ENCODE results near the gene KCNIP3.
"Not testable (repeated sequence)": the region's sequence is repeated elsewhere in the genome, so short reads cannot be mapped to it uniquely, and the experiment has no call there.

Gene KCNIP3

DNA sequence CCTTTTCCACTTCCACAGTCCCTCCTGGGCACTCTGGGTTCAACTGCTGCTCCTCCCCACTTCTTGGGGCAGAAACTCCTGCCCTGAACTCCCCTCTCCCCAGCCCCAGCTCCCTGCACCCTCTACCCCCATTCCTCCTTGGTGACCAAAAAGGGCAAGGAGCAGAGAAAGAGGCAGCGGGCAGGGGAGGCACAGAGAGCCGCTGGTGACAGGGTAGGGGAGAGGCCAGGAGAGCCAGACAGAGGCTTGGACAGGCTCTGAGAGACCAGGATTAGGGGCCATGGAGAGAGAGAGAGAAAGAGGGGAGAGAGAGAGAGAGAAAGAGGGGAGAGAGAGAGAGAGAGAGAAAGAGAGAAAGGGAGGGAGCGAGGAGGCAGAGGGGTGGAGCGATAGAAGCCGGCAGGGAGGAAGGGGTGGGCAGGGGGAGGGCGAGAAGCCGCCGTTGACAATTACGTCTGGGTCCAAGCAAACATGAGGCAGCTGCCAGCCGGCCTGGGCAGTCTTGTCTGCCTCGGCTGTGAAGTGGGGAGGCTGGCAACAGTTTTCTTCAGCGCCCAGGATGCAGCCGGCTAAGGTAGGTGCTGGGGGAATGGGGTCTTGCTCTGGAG, at the start of gene KCNIP3:
Gene KCNIP3 (plus strand): TSS at position 468 of the 608 bp plus-strand sequence. CDS start 92 bp downstream, at position 560.
- DNase-seq (ENCODE audit: low spot score): no peak

DNA sequence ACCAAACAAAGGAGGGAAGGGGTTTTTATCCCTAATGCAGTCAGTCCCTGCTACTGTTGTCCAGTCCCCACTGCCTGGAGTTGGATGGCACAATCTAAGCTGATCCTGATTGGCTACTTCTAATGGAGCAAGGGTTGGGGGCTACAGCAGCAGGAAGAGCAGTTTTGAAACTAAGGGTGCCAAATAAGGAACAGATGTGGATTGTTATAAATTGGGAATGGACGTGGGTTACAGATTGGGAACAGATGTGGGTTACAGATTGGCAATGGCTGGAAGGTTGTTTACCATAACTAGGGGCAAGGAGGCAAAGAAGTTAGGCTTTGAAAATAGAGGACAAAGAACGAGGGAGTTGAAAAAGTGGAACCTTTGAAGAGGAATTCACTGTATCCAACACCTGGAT, 38.9 kb upstream of the KCNIP3 start:
- DNase-seq (ENCODE audit: low spot score): no peak

DNA sequence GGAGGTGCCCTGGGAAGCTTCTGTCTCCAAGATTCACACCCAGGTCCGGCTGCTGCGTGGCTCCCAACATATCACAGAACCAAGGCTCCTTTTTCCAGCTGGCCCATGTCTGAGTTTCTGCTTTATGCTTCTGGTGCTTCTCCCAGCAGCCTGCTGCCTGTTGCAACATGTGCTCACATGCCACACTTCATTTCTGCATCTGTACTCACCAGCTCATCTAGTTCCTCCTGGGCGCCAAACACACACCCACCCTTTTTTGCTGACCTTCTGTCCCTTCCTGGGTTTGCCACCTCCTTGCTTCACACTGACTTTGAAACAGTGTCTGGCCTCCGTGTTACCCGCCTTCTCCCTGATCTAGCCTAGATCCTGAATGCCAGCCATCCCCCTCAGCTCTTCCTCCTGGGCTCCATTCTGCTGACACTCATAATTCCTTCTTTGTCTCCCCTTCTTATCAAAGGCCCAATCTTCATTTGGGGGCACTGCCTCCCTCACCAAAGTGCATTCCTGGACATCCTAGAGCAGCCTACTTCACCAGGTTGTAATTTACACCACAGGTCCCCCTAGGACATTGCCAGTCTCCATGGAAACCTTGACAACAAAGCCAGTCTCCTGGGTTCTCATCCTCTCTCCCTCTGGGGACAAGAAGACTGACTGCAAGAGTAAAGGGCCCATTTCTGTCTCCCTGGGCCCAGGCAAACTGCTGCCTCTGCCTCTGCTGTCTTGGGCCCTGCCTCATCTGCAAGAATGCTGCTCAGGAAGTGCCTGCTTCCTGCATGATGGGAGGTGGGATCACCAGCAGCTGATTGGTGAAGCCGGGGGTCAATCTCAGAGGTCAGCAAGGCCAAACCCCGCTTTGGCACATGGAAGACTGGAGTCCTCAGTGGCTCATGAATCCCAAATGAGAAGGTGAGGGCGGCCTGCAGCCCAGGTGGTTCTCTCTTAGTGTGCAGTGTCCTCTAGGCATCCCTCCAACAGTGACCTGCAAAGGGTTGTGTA, 36.8 kb upstream of the KCNIP3 start:
- no peak for DNase-seq (ENCODE audit: low spot score)

GRCh38 chr2:95261602-95262001, 35.5 kb upstream of the KCNIP3 start:
- DNase-seq (ENCODE audit: low spot score): no peak

GRCh38 chr2:95262896-95263542, 34.1 kb upstream of the KCNIP3 start:
- DNase-seq (ENCODE audit: low spot score): no peak

- DNase-seq (ENCODE audit: low spot score): no peak
Measured at GRCh38 chr2:95264624-95265023, 32.5 kb upstream of the KCNIP3 start.

DNA sequence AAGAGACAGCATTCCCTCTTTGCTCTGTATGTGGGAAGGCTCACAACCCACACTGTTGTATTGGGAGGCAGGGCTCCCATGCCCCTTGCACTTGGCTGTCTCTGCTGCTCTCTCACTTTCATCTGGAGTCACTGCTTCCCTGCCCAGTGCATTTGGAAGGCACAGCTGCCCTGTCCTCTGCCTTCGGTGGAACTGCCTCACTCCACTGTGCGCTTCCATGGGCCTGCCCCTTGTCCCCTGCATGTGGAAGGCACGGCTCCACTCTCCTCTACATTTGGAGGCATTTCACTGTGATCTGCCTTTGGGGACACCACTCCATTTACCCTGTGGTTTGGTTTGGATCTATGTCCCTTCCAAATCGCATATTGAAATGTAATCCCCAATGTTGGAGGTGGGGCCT, 32.0 kb upstream of the KCNIP3 start:
- no peak for DNase-seq (ENCODE audit: low spot score)

DNA sequence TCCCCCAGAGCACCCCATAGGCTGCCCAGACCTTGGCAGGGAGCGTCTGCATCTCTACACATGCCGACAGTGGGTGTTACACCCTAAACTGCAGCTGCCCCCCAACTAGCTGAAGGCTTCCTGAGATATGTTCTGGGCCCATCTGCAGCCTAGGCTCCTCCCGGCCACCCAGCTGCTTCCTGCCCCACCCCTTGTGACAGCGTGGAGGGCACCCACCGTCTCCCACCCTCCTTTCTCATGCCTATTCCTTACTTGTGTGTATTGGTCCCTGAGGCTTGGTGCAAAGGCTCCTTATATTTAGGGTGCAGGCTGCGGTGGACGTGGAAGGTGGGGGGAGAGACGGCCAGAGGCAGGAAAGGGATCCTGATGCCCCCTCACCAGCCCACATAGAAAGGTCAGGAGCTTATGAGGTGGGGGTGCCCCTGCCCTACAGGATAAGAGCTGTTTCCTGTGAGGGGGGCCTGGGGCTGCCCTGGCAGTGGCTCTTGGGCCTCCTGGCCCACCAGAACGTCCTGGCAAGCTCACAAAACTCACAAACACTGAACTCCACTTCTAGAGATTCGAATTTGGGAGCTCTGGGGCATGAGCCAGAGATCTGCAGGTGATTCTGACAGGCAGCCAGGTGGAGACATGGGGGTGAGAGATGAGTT, 30.2 kb upstream of the KCNIP3 start:
- no peak for DNase-seq (ENCODE audit: low spot score)

- DNase-seq (ENCODE audit: low spot score): no peak
Measured at GRCh38 chr2:95267458-95268210, 29.5 kb upstream of the KCNIP3 start.

GRCh38 chr2:95268211-95269035, 28.7 kb upstream of the KCNIP3 start:
- DNase-seq (ENCODE audit: low spot score): no peak

GRCh38 chr2:95269036-95269680, 28.0 kb upstream of the KCNIP3 start:
- no peak for DNase-seq (ENCODE audit: low spot score)

- not testable (repeated sequence) for DNase-seq (ENCODE audit: low spot score)
Measured at GRCh38 chr2:95269745-95270144, 27.4 kb upstream of the KCNIP3 start.

DNA sequence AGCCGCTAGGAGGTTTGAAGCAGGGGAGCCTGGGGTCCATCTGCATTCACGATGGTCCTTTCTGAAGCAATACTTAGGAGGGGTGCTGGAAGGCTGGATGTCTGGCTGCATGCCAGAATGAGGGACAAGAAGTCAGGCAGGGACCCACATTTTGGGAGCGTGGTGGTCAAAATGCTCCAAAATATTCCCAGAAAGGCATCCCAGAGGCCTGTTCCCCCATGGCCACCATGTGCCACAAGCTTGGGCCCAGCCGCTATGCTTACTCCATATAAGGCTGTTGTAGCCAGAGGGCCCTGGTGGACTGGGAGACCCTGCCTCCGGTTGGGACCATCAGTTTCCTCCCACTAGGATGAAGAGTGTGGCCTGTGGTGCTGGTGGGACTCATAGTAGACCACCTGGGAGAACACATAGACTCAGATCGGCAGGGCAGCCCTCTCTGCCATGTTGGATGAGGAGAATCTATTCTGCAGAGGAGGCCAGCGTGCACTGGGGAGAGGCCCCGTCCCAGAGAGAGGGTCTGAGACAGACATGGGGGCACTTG, 26.5 kb upstream of the KCNIP3 start:
- DNase-seq (ENCODE audit: low spot score): no peak

DNA sequence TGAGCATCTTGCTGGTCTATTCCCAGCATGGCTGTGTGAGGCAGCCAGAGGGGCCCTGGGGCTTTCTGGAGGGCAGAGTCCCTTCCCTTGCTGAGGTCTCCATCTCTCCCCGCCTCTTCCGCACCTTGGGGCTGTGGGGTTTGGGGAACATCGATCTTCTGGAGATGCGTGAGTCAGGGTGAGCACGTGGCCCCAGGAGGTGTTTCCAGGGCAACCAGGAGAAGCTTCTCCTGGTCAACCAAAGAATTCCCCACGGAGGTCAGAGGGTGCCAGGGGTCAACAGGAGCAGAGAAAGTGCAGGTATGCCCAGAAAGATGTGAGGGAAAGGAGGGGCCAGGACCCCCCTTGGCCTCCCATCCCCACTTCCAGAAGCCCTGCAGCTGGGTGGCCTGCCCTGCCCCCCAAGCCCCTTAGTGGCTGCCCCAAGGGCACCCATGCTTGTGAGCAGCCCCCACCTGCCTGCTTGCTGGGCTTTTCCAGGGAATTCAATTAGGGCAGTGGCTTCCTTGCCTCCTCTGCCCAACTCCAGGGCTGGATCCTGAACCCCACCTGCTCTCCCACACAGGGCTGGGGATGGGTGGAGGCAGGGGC, 25.7 kb upstream of the KCNIP3 start:
- DNase-seq (ENCODE audit: low spot score): no peak

DNA sequence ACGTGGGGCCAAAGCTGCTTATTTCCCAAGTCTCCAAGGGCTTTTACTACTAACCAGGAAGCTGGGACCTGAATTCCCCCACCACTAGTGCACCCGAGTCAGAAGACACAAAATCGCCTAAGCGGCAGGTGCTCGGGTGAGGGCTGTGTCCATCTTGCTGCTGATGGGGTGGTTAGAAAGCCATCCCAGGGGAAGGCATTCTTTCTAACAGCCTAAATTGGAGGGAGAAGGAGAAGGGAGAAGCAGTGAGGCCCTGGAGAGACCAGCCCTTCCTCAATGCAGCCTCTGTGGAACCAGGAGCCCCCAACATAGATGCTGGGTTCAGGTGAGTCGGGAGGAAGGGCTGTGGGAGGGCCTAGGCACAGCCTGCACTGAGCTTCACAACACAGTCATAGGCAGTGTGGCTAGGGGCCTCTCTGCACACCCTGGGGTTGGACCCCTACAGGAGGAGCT, 24.8 kb upstream of the KCNIP3 start:
- no peak for DNase-seq (ENCODE audit: low spot score)

DNA sequence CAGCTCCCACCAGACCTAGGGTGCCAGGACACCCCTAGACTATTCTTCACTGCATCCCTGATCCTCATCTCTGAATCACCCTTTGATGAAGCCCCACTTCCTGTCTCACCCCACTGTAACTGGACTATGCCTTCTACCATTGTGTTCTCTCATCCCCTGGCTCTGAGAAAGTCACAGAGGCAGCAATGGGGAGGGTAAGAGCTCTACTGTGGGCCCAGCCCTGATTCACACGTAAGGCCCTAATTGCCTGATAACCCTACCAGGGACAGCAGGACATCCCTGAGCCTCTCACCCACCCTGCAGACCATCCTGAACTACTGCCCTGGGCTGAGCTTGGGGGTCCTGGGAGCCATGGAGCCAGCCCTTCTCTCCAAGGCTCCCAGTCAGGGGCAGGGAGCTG, 24.4 kb upstream of the KCNIP3 start:
- no peak for DNase-seq (ENCODE audit: low spot score)

GRCh38 chr2:95273566-95274290, 23.4 kb upstream of the KCNIP3 start:
- DNase-seq (ENCODE audit: low spot score): no peak

DNA sequence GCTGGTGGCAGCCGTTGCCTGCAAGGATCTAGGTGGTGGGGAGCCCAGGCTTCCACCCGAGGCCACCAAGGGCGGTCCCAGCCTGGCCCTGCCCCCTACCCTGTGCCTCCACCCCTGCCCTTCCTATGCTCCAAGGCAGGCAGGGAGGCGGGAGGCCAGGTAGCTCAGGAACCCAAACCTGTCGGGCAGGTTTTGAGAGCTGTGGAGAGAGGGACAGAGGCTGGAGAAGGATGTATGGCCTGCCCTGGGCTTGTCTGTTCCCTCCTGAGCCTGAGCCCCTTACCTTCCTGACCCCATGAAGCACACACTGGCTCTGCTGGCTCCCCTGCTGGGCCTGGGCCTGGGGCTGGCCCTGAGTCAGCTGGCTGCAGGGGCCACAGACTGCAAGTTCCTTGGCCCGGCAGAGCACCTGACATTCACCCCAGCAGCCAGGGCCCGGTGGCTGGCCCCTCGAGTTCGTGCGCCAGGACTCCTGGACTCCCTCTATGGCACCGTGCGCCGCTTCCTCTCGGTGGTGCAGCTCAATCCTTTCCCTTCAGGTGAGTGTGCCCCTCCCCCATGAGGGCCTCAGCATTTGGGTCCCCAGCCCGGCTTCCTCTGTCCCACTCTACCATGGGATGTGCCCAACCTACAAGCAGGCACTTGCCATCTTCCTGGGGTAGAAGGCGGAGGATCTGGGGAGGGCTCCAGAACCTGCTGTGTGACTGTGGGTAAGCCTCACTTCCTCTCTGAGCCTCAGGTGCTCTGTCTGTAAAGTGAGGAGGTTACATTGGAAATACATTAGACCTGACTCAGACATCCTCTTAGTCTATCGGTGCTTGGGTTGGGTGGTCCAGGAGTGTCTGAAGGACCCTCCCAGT, 22.6 kb upstream of the KCNIP3 start, which contains the start of gene PROM2:
Gene PROM2 (plus strand): TSS at position 159 of the 860 bp plus-strand sequence. CDS start 137 bp downstream, at position 296.
- no peak for DNase-seq (ENCODE audit: low spot score)
